ENCODE results near the gene UBE2Q2.
"Not testable (repeated sequence)": the region's sequence is repeated elsewhere in the genome, so short reads cannot be mapped to it uniquely, and the experiment has no call there.

The UBE2Q2 gene

DNA sequence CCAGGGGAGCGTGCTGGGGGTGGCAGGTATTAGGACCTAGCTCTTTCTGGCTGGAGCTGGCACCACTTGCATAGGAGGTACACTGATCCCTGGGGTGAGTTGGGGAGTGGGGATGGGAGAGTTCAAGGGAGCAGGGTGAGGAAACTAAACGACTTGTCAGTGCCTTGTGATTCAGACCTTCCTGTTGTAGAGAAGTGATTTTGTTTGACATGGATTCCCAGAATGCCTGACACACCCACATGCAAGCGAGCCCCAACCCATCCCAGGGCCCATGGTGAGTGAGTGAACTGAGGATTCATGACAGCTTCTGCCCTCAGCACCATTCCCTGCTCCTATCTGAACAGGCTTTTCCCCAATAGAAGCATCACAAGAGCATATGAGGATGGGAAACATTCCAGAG is 15.6 kb upstream of the UBE2Q2 start:
- peak in 2 of 3 donors; percentile 23 to 24 for DNase-seq

DNA sequence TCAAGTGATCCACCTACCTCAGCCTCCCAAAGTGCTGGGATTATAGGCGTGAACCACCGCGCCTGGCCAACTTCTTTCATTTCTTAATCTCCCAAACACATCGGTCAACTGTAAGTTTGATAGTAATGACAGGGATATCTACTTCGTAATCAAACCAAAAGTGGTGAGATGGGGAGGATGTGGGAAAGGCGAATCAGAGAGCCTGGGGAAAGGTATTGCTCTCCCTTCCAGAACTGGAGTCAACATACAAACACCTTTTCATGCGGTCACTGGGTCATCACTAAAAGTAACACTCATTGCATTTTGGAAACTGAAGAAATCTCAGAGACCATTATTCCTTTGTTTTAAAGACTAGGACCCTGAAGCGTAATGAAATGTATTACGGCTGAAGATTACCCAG is 14.8 kb upstream of the UBE2Q2 start:
- no peak for DNase-seq

- DNase-seq, result no peak
These were observed 12.1 kb upstream of the UBE2Q2 start for GRCh38 chr15:75830910-75831805.

DNA sequence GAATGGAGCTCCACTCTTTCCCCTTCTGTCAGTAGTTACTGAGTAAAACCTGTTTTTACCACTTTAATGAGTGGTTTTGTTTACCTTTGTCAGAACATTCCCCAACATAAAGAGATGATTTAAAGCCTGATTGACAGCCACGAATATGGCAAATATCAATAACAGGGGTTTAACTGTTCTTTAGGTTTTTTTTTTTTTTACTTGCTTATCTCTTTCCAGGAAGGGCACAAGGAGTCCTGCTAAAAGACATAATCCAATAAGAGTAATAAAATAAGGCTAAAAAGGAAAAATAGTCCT is 11.5 kb upstream of the UBE2Q2 start:
- no peak for DNase-seq

DNA sequence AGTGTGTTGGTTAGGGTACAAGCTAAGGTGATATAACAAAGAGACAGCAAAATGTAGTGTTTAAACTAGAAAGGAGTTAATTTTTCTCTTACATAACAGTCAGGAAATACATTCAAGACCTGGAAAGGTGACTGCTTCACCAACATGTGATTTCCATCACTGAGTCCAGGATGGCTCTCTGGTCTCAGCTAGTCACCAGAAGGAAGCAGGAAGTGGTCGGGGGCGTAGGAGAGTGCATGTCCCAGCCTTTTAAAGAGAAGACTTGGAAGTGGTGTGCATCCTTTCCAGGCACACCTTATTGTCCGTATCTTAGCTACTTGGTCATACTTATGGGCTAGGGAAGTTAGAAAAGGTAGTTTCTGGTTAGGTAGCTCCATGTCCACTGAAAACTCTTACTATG is 11.1 kb upstream of the UBE2Q2 start:
- no peak for DNase-seq

- DNase-seq, result no peak
These were observed 9.2 kb upstream of the UBE2Q2 start for GRCh38 chr15:75834021-75834420.

- DNase-seq, result peak in 1 of 3 donors; percentile 31
These were observed 7.0 kb upstream of the UBE2Q2 start for GRCh38 chr15:75835990-75836958.

DNA sequence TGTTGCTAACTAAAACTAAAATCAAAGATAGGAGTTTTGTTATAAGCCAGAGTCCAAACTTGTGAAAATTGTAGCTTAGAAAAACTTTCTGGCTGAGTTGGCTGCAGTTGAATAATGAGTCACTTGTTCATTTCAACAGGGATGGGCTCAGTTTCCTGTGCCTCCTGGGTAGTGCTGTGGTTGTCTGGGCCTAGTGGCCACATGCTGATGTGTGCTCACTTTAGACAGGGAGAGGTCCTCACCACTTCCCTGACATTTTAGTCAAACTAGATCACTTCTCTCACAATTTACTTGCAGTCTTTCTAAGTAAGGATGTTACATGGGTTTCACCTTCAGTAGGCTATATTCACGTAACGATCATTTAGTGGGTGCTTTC is 6.3 kb upstream of the UBE2Q2 start:
- peak; percentile 67 to 82 (median 79) for DNase-seq

GRCh38 chr15:75840659-75841058 is 2.6 kb upstream of the UBE2Q2 start:
- no peak for DNase-seq

DNA sequence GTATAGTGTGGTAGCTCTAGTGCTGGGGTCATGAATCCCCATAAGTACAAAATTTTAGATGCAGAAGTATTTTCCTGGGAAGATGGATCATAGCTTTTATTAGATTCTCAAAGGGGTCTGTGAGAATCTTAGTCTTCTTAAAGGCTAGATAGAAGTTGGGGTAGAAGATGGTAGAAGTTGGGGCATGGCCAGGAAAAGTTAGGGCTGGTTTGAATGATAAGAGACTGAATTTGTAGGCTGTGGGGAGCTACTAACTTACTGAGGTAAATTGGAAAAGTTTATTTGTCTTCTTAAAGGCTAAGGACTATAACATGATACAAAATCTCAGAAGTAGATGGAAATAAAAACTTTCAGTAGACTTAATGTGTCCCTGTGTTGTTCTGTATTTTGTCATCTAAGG is 1.6 kb upstream of the UBE2Q2 start:
- no peak for DNase-seq

DNA sequence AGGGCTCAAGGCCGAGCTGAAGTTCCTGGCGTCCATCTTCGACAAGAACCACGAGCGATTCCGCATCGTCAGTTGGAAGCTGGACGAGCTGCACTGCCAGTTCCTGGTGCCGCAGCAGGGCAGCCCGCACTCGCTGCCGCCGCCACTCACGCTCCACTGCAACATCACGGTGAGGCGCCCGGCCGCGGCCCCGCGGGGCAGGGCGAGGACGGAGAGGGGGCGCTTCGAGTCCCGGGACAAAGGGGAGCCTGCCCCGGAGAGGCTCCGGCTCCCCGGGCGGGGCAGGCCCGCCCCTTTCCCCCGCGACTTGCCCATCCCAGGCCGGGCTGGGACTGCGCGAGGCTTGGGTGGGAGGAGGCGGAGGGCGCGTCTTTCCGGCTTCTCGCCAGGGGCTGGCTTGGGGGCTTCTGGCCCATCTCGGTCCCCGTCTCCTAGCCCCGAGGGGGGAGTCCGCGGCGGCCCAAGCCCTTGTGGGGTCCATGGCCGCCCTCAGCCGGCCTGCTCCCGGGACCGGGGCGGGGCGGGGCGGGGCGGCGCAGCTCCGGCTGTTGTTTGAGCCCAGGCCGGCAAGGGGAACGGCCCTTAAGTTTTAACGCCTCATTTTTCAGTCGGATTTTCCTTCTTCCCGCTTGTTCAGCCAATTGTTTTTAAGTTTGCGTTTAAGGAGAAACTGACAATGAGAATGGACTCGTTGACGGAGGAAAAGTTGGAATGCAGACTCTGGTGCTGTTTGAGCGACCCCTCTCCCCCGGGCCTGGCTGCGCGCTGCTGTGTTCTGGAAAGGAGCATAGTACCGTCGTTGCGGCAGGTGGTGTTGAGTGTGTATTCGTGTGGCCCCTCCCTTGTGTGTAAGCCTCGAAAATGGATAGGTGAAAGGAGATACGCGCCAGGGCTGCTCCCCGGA is 683 bp downstream of the UBE2Q2 start:
- DNase-seq, result peak; percentile 65 to 83 (median 66)

- no peak for DNase-seq
These were observed 1.5 kb downstream of the UBE2Q2 start for GRCh38 chr15:75844629-75845335.

DNA sequence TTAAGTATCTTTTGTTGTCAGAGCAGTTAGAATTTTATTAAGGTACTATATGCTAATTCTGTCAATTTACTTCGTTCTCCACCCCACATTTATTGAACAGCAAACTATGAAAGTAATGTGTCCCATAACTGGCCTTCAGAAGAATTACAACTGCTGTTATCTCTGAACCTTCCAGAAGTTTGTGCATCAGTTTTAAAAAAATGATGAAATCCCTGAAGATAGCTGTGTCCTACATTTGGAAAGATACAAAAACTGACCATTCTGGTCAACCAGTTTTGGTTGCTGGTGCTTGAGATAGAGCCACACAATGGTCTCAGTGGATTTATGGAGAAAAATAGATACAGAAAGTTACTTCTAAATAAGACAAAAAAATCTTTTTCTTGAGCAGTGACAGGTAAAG is 5.9 kb downstream of the UBE2Q2 start:
- no peak for DNase-seq

DNA sequence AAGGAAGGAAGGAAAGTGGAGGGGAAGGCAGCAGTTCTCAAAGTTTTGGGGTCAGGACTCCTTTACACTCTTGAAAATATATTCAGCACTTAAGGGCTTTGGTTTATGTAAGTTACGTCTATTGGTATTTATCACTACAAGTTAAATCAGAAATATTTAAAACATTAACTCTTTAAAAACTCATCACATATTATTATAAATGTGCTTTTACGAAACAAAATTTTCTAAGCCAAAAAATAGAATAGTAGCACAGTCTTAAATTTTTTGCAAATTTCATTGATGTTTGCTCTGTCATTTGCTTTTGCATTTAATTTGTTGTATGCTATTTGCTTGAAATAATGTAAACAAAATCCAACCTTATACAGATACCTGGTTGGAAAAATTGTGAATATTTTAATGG is 7.5 kb downstream of the UBE2Q2 start:
- peak in 1 of 3 donors; percentile 17 for DNase-seq

- peak; percentile 35 to 64 (median 52) for DNase-seq
These were observed 8.3 kb downstream of the UBE2Q2 start for GRCh38 chr15:75851566-75851965.

GRCh38 chr15:75857886-75858285 is 14.6 kb downstream of the UBE2Q2 start:
- DNase-seq, result no peak

DNA sequence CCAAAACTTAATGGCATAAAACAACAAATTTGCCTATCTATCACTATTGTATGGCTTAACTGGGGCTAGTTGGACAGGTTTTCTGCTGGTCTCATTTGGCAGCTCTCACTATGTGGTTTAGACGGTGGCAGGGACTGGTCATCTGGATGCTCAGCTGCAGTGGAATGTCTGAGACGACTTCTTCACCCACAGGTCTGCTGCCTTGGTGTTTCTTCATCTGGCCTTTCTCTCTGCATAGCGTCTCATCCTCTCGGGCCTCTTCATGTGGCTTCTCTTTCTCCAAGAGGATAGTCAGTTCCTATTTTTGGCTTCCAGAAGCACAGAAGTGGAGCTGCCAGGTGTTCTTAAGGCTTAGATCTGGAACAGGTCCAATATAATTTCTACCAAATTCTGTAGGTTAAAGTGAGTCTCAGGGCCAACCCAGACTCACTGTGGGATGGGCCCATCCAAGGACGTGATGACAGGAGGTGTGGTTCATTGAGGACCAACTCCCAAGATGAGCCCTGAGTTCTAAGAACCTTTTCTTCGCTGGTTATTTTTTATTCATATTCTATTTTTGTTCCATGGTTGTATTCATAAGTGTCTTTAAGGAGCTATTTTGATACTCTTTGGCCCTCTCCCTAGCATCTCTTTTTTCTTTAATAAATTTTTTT is 18.6 kb downstream of the UBE2Q2 start:
- peak in 1 of 3 donors; percentile 5 for DNase-seq

- no peak for DNase-seq
These were observed 19.5 kb downstream of the UBE2Q2 start for GRCh38 chr15:75862796-75863195.

DNA sequence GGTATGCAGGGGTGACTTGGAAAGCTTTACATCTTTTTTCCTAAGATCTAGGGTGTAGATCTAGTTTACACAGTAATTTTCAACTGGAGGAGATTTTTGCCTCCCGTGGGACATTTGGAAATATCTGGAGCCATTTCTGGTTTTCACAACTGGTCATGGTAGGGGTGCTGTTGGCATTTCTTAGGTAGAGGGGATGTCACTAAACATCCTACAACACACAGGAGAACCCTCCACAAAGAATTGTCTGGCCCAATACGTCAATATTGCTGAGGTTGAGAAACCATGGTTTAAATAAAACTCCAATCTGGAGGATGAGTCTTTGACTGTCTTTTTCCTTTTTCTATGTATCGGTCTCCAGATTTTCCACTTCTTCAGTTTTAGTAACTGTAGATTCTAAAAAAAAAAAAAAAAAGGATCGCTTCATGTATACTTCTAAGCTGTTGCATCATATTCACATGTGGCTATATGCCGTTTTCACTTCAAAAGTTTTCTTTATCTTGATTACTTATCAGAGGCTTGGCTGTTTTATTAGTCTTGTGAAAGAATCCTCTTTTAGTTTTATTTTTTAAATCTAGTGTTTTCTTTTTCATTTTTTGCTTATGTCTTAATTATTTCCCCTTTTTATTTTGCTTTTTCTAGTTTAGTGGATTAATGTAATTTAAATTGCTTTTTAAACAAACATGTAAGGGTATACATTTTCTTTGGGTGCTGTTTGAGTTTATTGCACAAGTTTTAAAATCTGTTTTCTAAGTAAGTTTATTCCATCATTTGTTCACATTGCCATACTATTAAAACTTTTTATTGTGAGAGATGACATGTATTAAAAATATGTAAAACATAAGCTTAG is 21.2 kb downstream of the UBE2Q2 start:
- DNase-seq, result peak in 1 of 3 donors; percentile 17

- DNase-seq, result not testable (repeated sequence)
These were observed 22.8 kb downstream of the UBE2Q2 start for GRCh38 chr15:75866045-75866444.

GRCh38 chr15:75866916-75867315 is 23.7 kb downstream of the UBE2Q2 start:
- peak in 1 of 3 donors; percentile 14 for DNase-seq
